Stimulated activated naive CD4-positive, alpha-beta T cell (primary cell): ENCODE measurements around the gene GJC2.
A peak's percentile ranks its signal among the peaks of the same experiment; 100 is the strongest.
"Not testable (repeated sequence)": the region's sequence is repeated elsewhere in the genome, so short reads cannot be mapped to it uniquely, and the experiment has no call there.

ENCODE experiments used
- DNase-seq, 6 experiments: peaks; one replicate each; lab custom pipeline; 2025; lab: John Stamatoyannopoulos, UW

The GJC2 gene

GRCh38 chr1:228173528-228174481 is 24.1 kb downstream of the GJC2 start:
- DNase-seq, result peak in 5 of 6 experiments; percentile 7 to 49 (median 40)

GRCh38 chr1:228174482-228175315 is 25.0 kb downstream of the GJC2 start:
- DNase-seq, result peak in 3 of 6 experiments; percentile 34 to 42 (median 41)

DNA sequence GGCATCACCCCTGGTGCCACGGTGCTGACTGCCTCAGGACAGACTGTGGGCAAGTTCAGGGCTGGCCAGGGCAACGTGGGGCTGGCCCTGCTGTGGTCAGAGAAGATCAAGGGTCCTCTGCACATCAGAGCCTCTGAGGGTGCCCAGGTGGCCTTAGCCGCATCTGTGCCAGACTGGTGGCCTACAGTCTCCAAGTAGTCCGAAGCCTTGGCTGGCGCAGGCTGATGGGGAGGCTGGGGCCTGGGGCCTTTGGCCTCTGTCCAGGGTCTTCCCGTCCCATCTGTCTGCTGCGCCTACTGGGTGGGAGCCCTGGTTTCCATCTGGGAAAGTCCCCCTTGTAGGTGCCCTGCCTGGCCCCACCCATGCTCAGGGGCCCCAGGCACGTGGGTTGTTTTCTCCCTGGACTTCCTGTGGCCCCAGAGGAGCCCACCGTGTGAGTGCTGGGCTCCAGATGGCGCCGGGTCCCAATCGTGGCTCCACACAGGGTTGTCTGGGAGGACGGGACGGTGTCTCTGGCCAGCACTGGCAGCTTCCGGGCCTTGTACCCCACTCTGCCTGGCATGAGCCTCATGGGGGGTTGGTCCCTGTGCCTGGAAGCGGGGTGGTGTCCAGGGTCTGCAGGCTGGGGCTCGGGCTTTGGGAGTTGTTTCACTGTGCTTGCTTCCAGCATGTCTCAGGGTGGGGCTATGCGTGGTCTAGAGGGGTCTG is 25.7 kb downstream of the GJC2 start:
- DNase-seq, result no peak

DNA sequence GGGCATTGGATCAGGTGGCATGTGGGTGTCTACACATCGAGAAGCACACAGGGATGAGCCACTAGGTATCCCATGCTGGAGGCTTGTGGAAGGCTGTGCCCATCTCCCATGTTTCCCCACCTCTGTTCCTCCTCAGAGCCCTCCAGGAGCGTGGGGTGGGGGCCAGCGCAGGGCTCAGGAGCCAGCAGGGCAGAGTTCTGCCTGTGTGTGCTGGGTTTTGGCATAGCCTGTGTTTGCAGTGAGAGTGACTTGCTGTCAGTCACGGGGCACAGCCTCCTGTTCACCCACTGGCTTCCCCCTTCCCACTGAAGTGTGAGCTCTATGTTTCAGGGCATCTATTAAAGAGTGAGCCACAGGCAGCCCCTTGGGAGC is 26.3 kb downstream of the GJC2 start:
- no peak for DNase-seq

DNA sequence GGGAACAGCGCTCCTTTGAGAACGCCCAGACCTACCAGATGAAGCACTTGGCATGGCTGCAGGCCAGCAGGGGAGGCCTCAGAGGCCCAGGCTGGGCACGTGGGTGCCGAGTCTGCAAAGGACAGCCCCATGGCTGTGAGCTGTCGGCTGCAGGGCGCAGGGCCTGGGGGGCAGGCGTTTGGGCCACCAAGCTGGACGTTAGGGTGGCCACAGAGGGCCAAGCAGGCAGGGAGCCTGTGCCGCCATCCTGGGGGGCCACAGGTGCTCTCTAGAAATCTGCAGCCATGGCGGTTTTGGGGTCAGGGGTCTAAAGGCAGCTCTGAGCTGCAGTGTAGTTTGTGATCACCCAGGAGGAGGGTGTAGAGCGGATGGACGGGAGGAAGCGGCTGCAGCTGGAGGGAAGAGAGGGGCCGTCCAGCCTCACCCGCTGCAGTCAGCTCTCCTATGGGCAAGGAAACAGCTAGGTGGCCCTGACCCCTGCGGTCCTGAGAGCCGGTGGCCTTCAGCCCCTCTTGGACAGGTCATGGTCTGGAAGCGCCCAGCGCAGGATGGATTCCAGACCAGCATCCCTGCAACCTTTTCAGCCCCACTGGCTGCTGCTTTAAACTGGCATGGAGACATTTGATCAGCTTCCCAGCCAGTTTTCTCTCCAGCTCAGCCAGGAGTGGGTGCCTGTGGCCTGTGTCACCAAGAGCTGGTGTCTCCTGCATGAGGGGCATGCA is 26.9 kb downstream of the GJC2 start:
- DNase-seq, result no peak

DNA sequence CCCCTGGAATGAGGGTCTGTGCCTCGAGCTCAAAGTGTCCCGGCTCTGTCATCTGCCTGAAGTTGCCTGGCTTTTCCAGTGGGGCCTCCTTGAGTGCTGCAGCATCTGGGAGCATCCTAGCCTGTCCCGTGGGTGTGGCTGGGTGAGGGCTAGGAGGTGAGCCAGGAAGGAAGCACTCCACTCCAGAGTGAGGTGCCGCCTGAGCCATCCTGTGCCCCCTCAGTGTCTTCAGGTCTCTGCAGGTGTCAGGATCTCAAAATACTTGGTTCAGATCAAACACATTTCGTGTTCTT is 27.4 kb downstream of the GJC2 start:
- DNase-seq, result no peak

- DNase-seq, result no peak
Observed at GRCh38 chr1:228177721-228178710, 28.3 kb downstream of the GJC2 start.

DNA sequence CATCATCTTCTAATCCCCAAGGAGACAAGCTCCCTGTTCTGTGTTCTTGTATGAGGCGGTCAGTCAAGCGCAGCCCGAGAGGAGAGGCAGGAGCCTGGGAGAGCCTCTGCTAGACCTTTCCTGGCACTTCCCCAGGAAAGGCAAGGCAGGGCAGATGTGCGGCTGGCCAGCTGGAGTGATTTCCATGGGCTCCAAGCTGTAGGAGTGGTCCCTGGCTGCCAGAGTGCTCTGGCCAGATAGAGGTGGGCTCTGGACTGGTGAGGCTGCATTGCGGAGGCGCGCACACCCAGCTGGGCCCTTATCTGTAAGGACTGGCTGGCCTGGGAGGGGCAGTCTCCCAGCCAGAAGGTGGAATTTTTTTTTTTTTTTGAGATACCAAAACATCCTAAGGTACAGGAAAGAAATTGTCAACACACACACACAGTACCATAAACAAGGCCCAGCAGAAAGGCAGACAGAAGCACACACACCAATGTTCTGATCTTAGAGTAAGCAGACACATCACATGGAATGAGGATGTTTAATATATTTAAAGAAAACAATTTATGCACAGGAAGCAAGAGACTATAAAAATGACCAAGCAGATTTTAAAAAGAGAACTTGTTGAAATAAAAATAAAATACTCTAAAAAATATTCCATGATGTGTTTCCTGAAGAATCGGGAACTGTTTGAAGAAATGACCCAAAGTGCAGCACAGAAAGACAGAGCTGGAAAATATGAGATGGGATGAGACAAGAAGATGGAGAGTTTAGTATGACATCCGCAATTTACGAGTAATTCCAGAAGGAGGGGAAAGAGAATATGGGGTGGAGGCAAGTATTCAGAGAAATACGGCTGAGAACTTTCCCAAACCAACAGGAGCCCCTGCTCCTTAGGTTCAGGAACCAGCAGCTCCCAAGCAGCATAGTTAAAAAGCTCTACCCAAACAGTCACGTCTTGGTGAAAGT is 29.3 kb downstream of the GJC2 start:
- DNase-seq, result no peak

- no peak for DNase-seq
Observed at GRCh38 chr1:228180271-228180958, 30.7 kb downstream of the GJC2 start.

DNA sequence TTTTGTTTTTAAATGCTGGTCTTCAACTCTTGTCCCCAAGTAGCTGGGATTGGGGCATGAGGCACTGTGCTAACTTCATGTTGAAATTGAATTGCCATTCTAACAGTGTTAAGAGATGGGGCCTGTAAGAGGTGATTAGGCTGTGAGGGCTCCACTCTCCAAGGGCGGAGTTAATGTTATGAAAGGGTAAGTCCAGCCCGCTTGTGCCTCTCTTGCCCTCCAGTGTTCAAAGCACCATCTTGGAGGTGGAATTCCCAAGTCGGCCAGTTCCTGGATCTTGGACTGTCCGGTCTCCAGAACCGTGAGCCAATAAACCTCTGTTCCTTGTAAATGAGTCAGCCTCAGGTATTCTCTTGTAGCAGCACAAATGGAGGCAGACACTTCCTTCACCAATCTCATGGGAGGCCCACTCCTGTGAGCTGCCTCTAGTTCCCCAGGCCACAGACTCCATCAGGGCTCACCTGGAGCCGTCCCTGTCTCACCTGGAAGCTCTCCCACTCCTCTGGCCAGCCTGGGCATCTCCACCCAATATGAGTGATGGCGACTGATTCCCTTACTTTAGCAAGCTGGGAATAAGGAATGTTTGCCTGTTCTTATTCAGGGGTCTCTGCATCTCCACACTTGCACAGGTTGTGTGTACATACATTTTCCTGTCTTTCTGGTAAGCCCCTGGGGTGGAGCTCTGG is 31.4 kb downstream of the GJC2 start:
- no peak for DNase-seq

- DNase-seq, result no peak
Observed at GRCh38 chr1:228181645-228182034, 31.9 kb downstream of the GJC2 start.

- DNase-seq, result no peak
Observed at GRCh38 chr1:228182296-228183030, 32.7 kb downstream of the GJC2 start.

DNA sequence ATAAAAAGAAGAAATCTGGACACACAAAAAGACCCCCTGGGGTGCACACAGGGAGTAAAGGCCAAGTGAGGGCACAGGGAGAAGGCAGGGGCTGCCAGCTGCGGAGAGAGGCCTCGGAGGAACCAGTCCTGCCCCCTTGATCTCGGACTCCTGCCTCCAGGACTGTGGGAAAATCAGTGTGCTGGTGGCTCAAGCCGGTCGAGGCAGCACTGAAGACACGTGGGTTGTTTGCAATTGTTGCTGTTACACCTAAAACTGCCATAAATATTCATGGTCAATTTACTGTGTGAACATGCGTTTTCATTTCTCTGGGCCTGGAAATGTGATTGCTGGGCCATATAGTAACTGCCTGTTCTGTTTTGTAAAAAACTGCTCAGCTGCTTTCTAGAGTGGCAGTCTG is 34.4 kb downstream of the GJC2 start:
- DNase-seq, result no peak

GRCh38 chr1:228185641-228185965 is 35.9 kb downstream of the GJC2 start:
- DNase-seq, result no peak

DNA sequence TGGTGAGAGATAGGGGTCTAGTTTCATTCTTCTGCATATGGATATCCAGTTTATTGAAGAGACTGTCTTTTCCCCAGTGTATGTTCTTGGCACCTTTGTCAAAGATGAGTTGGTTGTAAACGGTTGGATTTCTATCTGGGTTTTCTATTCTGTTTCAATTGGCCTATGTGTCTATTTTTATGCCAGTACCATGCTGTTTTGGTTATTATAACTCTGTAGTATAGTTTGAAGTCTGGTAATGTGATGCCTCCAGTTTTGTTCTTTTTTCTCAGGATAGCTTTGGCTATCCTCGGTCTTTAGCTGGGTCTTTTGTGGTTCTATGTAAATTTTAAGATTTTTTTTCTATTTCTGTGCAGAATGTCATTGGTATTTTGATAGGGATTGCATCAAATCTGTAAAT is 38.5 kb downstream of the GJC2 start:
- not testable (repeated sequence) for DNase-seq

- no peak for DNase-seq
Observed at GRCh38 chr1:228190182-228190581, 40.5 kb downstream of the GJC2 start.

DNA sequence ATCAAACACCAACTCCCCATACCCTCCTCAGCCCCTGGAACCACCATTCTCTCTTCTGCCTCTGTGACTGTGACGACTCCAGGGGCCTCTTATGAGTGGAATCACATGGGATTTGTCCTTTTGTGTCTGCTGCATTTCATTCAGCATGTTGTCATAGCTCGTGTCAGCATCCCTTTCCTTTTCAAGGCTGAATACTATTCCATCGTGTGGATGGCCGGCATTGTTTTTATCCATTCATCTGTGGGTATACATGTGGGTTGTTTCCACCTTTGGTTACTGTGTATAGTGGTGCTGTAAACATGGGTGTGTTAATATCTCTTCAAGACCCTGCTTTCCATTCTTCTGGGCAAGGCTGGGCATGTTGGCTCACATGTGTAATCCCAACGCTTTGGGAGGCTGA is 41.0 kb downstream of the GJC2 start:
- DNase-seq, result no peak

DNA sequence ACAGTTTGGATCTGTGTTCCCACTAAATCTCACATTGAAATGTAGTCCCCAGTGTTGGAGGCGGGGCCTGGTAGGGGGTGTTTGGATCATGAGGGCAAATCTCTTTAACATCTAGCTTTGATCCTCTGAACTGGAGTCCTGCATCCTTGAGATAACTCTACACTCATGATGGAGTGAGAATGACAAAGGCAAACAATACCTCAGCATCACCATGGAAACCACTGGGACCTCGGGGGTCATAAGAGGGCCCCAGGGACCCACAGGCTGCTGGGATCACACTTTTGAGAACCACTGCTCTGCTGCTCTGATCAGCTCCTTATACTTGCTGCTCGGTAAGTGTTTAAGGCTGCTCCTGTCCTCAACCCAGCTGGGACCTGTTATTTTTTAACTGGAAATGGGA is 44.7 kb downstream of the GJC2 start:
- DNase-seq, result no peak
